GM21423 (cell line): Measurements from ENCODE around the gene EMC9.
A peak's percentile ranks its signal among the peaks of the same experiment; 100 is the strongest.

Experiments
- ATAC-seq: cut with Tn5 transposase; IDR thresholded peaks from one replicate; pipeline ENCODE4 v1.9.1; 2021; ENCODE audit warnings: mild to moderate bottlenecking, moderate library complexity; ENCODE audit not compliant: unreplicated experiment

The EMC9 gene, protein sequence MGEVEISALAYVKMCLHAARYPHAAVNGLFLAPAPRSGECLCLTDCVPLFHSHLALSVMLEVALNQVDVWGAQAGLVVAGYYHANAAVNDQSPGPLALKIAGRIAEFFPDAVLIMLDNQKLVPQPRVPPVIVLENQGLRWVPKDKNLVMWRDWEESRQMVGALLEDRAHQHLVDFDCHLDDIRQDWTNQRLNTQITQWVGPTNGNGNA

DNA sequence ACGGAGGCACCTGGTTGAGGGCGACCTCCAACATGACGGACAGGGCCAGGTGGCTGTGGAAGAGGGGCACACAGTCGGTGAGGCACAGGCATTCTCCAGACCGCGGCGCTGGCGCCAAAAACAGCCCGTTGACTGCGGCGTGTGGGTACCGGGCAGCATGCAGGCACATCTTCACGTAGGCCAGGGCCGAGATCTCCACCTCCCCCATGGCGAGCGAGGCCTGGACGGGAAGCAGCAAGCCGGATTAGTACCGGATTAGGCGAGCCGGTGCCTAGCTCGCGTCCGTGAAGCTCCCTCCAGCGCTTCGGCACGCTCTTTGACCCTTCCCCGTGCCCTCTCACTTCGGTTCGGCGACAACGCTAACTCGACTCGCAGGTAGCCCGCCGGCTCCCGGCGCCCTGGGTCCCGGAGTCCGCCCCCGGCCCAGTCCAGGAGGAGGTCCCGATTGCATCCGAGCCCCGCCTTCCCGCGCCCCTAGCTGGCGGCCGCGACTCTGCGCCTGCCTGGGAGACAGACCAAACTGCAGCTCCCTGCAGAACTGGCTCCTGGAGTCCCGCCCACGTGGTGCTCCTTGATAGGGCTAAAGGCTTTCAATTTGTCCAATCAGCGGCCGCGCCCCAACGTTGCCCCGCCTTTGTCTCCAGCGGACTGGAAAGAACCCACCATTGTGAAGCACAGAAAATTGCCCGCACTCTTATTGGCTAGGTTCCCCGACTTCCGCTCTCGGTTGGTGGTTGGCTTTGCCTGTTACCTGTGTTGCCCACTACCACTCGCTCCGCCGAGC, at the start of gene EMC9:
Gene EMC9 (minus strand): TSS at position 495 of the 784 bp plus-strand sequence. CDS start 287 bp downstream, at position 208.
- peak; percentile 88 for ATAC-seq

DNA sequence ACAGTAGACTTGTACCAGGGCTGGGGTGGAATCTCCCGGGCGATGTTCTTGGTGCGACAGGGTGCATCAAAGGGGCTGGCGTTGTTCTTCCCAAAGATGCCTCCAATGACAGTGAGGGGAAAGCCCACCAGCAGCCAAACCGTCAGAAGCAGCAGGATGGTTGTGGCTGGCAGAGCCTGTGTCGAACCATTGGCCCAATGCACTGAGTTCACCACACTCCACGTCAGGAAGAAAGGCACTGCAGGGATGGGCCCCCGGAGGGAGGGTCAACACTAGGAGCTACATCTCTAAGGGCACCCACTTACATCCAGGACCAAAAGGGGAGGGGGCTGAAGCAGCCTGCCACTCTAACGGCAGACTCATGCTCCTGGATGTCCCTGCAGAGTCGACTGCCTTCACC, 49.0 kb upstream of the EMC9 start:
- no peak for ATAC-seq

DNA sequence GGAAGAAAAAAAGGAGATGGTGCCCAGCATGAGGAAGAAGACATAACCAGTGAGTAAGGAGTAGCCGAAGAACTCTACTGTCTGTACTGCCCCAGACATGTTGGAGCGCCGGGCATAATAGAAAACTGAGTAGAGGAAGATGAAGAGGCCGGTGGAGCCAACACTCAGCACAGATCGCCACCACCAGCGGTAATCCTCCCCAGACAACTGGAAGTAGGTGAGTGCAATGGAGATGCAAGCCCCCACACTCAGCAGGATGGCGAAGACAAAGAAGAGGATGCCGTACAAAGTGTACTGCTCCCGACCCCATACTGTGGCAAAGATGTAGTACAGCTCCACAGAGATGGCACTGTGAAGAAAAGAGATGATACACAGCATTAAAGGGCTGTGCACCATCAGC, 48.1 kb upstream of the EMC9 start:
- no peak for ATAC-seq

DNA sequence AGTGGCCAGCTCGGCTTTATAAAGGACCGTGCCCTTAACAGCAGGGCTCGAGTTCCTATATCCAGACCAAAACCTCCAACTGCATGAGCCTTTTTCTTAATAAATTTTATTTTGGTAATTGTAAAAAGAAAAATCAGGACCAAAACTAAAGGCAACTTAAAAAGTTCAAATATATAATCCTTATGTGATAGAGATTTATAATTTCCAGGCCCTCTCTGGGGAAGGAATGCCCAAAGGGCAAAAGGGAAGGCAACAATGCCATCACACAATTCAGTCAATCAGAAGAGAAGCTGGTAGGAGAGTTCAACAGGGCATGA, 47.6 kb upstream of the EMC9 start:
- ATAC-seq = no peak

DNA sequence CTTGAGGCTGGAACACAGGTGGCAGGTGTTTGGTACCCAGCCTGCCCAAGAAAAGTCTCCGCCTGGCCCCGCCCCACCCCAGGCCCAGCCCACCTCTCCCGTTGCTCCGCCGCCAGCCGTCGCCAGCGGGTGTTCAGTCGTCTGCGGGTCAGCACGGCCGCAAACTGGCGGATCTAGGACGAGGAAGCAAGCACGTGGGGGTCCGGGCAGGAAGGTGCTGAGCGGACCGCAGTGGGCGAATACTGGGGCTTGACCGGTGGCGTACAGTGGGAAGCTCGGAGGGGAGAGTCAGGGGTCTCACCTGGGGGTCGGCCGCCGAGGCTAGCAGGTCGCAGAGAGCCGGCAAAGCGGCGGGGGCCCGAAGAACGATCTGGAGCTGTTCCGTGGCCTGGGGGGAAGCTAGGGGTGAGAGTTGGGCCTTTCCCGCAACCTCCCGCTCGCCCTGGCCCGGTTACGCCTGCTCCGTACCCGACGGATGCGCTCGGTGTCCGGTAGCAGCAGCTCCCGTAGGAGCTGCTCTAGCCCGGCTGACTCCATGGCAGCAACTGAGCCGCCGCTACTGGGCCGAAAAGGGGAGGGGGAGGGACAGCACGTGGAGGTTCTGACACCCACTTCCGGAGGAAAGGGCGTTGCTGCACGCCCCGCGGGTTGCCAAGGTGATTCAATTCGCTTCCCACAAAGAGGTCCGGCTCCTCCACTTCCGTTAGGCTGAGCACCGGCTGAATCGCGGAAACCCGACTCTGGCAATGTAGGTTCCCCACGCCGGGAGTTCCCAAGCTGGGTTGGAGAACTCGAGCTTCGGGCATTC, 47.1 kb upstream of the EMC9 start, which contains the start of gene IPO4:
Gene IPO4 (minus strand): TSS at position 566 of the 808 bp plus-strand sequence. CDS start 29 bp downstream, at position 537.
- peak; percentile 83 for ATAC-seq

DNA sequence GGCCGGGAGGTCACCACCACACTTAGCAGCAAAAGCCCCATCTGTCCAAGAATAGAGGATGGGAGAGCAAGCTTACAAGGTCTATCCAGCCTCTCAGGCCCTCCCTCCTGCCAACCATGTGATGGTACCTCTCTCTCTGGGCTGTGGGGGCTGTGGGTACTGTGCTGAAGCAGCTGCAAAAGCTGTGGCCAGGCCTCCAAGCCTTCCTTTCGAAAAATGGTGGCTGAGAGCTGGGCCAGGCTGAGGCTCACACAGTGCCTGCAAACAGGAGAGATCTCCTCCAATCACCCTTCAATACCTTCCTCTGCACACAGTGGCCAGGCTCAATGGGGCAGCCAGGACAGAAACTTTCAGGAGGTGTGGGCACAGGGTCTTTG, 46.1 kb upstream of the EMC9 start:
- no peak for ATAC-seq

DNA sequence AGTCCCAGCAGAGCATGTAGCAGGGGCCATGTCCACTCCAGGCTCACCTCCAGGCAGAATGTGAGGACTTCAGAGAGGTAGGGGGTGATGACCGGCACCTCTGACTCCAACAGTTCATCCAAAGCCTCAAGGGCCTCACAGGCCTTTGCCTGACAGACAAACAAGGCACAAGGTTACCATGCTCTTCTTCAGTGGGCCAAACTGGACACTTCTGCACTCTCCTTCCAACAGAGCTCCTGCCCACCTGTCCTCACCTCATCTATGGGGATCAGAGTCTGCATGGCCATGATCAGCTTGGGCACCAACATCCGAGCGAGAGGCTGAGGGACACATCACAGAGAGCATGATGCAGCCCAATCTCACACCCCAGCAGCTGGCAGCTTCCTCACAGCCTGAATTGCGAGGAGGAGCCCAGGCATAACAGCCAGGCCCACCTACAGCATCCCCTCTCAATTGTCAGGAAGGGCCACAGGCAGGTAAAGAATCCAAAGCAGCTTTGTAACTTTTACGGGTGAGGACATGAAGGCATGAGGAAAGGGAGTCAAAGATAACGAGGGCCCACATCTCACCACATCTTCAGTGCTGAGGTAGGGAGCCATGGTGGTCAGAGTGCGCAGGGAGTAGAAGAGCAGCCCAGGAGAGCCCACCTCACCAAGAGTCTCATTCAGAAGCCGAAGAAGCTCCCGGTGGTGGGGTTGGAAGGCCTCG, 45.6 kb upstream of the EMC9 start:
- ATAC-seq = no peak

DNA sequence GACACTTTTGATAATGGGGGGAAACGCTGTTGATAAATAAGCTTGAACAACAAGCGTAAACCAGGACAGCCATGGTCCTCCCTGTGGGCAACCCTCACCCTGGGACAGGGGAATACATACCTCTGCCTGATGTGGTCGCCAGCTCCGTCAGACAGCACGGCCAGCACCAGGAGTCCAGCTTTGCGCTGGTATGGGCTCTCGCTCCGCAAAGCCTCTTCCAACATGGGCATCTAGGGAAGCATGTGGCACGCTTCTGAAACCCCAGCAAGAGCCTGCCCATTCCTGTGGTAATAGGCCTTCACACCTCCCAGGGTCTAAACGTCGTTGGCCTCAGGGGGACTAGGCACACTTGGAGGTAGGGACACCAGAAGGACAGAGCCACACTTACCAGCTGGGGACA, 44.4 kb upstream of the EMC9 start:
- no peak for ATAC-seq

DNA sequence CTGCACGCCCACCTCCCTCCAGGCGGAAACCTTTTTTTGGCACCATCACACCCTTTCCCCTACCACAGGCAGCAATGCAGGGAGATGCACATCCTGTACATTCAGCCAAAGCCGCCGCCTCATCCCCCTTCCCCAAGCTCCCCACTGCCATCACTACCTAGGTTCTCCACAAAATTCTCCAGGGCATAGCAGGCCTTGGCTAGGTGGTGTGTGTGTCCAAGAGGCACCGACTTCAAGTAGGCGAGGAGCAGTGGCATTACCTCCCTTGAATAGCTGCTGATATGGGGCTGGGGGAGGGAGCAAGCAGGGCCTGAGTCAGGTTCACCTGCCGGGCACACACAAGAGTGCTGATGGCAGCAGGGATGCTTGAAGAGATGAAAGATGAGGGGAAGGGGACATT, 43.6 kb upstream of the EMC9 start:
- no peak for ATAC-seq

DNA sequence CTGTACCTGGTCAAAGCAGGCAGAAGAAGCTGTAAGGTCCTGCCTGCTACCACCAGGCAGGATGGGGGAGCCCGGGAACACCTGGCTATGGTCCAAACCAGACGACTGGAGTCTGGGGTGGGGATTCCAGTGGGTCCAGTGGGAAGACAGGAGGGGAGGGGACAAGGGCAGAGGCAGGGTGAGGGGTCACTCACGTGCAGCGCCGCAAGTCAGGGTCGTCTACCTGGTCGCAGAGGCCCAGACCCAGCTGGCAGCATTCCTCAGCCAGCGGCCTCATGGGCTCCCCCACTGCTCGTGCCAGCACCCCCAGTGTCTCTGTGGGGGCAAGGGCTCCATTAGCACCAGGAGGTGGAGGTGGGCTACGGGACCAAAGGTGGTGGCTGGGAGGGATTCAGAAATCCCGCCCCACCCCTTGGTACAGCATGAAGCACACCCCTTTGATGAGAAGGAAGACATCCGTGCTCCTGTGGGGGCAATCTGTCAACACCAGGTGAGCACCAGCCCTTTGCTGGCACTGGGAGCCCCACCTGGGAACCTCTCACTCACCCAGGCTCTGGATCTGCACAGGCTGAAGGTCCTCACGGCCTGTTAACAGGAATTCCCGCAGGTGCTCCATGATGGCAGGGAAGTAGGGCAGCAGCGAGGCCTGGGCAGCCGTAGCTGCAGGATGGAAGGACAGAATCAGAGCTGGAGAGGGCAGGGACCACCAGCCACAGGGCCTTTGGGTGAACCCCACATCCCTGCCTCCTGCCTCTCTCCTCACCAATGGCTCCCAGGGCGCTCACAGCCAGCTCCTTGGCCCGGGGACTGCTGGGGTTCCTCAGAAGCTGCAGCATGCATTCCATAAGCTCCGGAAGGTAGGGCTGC, 42.9 kb upstream of the EMC9 start:
- no peak for ATAC-seq

DNA sequence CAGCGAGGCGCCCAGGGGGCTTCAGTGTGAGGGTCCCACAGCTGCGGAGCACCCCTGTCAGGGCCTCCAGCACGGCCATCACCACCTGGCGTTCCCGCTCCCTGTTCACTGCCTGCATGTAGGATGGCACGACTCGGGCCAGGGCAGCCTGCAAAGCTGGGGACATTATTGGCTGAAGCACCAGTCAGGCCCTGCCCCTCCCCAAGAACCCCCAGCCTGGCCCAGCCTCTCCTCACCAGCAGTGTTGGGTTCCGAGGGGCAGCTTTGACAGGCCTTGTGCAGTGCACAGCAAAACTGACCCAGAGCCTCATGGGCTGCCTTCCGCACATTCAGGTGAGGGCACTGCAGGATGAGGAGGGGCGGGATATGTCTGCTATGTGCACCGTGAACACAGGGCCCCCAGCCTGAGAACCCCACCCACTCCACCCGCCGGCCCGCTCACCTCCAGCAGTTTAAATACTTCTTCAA, 41.7 kb upstream of the EMC9 start:
- ATAC-seq = no peak

DNA sequence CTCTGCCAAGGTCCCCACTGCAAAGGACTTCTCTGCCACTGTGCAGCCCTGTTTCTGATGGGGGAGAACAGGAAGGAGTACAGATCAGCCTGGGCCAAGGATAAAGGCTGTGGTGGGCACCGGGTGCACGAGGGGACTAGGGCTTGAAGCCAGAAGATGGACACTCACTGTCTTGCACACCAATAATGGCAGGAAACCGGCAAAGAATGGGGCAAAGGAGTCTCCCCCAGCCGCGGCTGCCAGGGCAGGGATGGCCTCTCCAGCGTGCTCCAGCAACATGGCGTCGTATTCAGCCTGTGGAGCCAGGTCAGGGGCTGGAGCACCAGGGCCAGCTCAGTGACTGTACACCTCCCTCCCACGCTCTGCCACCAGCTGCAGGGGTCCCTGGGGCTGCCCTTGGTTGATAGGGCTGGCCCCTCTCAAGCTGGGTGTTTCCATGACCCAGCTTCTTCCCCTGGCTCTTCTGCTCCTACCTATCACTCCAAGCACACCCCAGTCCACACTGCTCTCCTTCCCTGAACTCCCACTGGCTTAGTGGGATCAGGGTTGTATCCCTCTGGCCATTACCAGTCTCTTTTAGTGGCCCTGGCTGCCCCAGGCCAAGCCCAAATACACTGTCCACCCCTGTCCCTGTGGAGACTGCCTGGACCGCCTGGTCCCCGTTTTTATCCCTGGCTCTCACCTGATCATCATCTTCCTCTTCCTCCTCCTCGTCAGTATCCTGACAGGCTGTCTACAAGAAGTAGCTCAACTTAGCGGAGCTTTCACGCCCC, 40.9 kb upstream of the EMC9 start:
- ATAC-seq = no peak

DNA sequence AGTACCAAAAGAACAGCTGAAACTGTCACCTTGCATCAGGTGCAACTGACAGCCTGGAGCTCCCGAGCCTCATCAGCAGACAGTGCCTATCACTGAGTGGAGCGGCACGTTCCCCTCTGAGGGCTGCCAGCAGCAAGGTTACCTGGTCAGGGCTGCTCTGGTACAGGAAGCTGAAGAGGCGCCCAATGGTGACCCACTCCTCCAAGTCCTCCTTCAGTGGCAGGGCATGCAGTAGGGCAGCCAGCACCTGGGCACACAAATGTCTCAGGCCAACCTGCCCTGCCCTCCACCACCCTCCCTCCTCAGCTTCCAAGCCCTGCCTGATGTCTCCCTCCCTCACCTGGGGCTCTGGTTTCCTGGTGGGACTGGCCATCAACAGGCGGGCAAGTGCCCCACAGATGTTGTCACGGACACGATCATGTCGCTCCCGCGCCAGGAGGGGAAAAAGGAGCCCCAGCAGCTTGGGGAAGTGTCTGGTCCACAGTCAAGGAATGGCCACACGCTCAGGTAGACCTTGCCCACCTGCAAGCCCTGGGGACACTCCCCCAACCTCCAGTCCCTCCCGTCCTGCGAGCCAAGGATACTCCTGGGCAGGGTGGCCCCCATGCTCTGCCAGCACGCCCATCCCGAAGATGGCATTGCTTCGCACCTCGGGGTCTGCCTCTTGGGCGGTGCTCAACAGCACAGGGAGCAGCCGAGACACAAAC, 40.1 kb upstream of the EMC9 start:
- no peak for ATAC-seq

DNA sequence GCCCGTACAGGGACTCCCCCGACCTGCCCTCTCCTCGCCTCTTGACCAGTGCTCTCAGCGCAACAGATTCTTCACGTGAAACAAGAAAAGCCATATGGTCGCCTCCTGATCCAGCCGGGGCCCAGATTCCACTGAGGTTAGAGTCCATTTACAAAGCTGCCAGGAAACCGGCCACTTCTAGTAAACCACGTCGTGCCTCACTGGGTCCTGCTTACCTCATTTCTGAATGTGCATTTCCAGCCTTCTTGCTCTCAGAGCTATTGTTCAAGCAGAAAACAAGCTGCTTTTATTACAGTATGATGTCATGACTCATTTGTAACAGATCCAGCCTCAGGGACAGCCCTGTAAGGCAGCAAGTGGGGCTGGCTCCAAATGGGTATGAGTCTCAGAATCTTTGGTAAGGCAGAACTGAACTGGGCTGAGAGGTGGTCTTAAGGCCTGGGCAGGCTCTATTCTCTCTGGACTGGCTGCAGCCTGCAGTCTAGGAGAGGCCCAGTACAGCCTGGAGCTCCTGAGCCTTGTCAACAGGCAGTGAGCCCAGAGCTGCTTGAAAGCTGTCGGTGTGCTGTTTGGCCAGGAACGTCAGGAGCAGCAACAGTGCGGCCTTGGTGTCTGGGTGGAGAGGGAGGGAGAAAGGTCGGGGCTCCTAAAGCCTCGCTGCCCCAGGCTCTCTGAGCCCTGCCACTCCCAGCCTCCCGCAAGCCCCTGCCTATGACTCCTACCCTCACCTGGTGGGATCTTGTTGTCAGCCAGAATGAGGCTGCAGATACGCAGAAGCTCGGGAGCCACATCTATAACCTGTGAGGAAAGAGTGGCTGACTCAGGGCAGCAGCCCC, 38.8 kb upstream of the EMC9 start:
- ATAC-seq = no peak

DNA sequence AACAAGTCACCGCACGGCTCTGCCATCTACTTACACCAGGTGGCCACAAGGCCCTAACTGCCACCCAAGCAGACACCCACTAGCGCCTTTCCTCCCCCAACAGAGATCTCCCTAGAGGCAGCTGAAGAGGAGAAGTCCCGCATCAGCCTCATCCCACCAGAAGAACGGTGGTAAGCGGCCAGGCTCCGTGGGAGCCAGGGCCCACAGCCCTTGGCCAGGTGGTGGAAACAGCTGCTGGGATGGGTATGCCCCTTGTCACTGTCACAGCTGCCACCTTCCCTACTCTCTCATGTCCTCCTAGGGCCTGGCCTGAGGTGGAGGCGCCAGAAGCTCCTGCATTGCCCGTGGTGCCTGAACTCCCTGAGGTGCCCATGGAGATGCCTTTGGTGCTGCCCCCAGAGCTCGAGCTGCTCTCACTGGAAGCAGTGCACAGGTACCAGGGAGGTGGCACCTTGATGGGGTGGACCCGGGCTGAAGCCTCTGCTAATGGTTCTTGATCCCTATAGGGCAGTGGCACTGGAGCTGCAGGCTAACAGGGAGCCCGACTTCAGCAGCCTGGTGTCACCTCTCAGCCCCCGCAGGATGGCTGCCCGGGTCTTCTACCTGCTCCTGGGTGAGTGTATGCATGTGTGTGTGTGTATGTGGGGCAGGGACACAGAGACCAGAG, 38.0 kb upstream of the EMC9 start:
- ATAC-seq = no peak

DNA sequence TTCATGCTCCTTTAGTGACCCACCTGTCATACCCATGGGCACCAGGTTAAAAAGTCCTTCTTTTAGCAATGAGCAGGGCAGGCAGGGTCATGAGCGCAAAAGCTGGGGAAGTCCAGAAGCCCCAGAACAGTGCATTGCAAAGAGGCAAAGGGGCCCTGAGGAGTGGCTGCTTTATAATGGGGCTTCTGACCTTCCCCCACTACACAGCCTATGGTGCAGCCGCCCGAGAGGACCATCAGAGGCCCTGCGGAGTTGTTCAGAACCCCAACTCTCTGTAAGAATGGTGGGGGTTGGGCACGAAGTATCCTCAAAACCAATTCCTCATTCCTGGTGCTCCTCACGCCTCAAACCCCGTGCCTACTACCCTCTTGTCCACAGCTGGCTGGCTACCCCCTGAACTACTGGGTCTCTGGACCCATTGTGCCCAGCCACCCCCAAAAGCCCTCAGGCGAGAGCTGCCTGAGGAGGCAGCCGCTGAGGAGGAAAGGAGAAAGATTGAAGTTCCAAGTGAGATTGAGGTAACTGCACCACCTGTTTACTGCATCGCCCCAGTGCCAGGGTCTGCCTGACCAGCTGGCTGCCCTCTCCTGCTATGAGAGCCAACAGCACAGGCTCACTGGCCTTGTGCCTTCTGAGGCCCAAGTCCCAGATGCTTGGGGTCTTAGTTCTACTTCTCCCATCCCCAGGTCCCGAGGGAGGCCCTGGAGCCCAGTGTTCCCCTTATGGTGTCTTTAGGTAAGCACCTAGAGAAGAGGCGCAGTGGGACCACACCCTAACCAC, 37.2 kb upstream of the EMC9 start:
- no peak for ATAC-seq

DNA sequence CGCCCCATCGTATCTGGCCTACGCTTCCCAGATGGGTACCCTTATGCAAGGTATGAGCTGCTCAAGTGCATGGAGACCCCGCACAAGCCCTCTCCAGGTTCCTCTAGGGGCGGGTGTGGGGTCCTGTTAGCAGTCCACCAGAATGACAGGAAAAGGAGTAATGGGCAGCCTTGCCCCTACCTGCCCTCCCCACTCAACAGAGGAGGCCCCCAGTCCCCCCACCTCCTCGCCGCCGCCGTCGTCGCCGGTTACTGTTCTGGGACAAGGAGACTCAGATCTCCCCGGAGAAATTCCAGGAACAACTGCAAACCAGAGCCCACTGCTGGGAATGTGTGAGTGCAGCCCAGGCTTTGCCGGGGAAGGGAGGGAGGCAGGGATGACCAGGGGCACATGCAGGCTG, 36.5 kb upstream of the EMC9 start:
- no peak for ATAC-seq
